SK-N-SH (cell line): Measurements from ENCODE around the gene RNF113A. TPM values are rescaled to one million over a fixed set of nuclear protein-coding genes. Genes with fewer than 3 reads are reported as not detected.

Experiments used
- CTCF ChIA-PET: fragments of 300-600, 350-600 bp; formaldehyde crosslinking; extraction: SDS; loops from one replicate; lab custom pipeline; 2021; lab: Yijun Ruan, JAX
- POLR2A ChIA-PET: fragments of 350-600 bp; sonication (Branson Sonifier 250); formaldehyde crosslinking; extraction: SDS; loops from one replicate; lab custom pipeline; 2020; ENCODE audit warnings: antibody characterized with exemption, inconsistent platforms; lab: Yijun Ruan, JAX
- DNase-seq: peaks from one replicate; pipeline ENCODE4 v3.0.0; 2012
- H2AFZ ChIP-seq: fragments of 200-600 bp; sonication (generic); 2 replicates; pipeline ENCODE4 v1.8.1; 2016; ENCODE audit warnings: antibody characterized with exemption, mild to moderate bottlenecking, low read depth
- H3F3A ChIP-seq: fragments of 200-600 bp; sonication (generic); replicated peaks from 2 replicates; pipeline ENCODE3; 2016; ENCODE audit warnings: antibody characterized with exemption, mild to moderate bottlenecking; ENCODE audit not compliant: insufficient read depth
- H3K27ac ChIP-seq, 2 experiments: fragments of 200-500 bp in 1 of 2; fragments of 200-600 bp in 1 of 2; sonication (Bioruptor generic) in 1 of 2; sonication (generic), shearing (Covaris generic) in 1 of 2; 2 replicates each; pipeline versions ENCODE4 v1.5.1 to v1.6.1; 2014 to 2016; ENCODE audit warnings: low read depth in 2 of 2, inconsistent platforms in 1 of 2, low read length in 1 of 2, mild to moderate bottlenecking in 1 of 2, mixed read lengths in 1 of 2
- H3K27me3 ChIP-seq: fragments of 200-600 bp; sonication (generic), shearing (Covaris generic); 2 replicates; pipeline ENCODE4 v1.6.1; 2016; ENCODE audit warnings: mixed run types; ENCODE audit not compliant: insufficient read depth
- H3K36me3 ChIP-seq, 2 experiments: fragments of 200-500 bp in 1 of 2; fragments of 200-600 bp in 1 of 2; sonication (Bioruptor generic) in 1 of 2; sonication (generic) in 1 of 2; replicated peaks in 1 of 2; 2 replicates each; pipeline versions ENCODE3 to v1.5.1; 2014 to 2016; ENCODE audit warnings: low read length in 1 of 2, mild to moderate bottlenecking in 1 of 2; ENCODE audit not compliant: insufficient read depth in 2 of 2, control insufficient read depth in 1 of 2
- H3K4me1 ChIP-seq, 2 experiments: fragments of 200-500 bp in 1 of 2; fragments of 200-600 bp in 1 of 2; sonication (Bioruptor generic) in 1 of 2; sonication (generic), shearing (Covaris generic) in 1 of 2; 2 replicates each; pipeline versions ENCODE4 v1.5.1 to v1.6.1; 2014 to 2016; ENCODE audit warnings: low read depth in 1 of 2, low read length in 1 of 2, mixed run types in 1 of 2; ENCODE audit not compliant: insufficient read depth in 2 of 2, control insufficient read depth in 1 of 2
- H3K4me2 ChIP-seq: fragments of 200-600 bp; sonication (generic), shearing (Covaris generic); 2 replicates; pipeline ENCODE4 v1.6.1; 2017; ENCODE audit warnings: mixed run types
- H3K4me3 ChIP-seq, 2 experiments: fragments of 200-500 bp in 1 of 2; fragments of 200-600 bp in 1 of 2; sonication (Bioruptor generic) in 1 of 2; sonication (generic), shearing (Covaris generic) in 1 of 2; 2 replicates each; pipeline versions ENCODE4 v1.5.1 to v1.8.1; 2014 to 2016; ENCODE audit warnings: low read depth in 2 of 2, inconsistent platforms in 1 of 2, low read length in 1 of 2, mild to moderate bottlenecking in 1 of 2, mixed read lengths in 1 of 2, moderate library complexity in 1 of 2
- H3K79me2 ChIP-seq: fragments of 200-600 bp; sonication (generic); 2 replicates; pipeline ENCODE4 v1.8.1; 2017; ENCODE audit warnings: mild to moderate bottlenecking; ENCODE audit not compliant: insufficient read depth
- H3K9ac ChIP-seq: fragments of 200-600 bp; sonication (generic); 2 replicates; pipeline ENCODE4 v1.6.1; 2017; ENCODE audit warnings: mixed run types
- H3K9me2 ChIP-seq: fragments of 200-600 bp; sonication (generic); 2 replicates; pipeline ENCODE4 v1.6.1; 2017; ENCODE audit warnings: mixed run types
- H3K9me3 ChIP-seq: fragments of 200-600 bp; sonication (generic); 2 replicates; pipeline ENCODE4 v1.6.1; 2017; ENCODE audit warnings: mixed run types, mild to moderate bottlenecking, moderate library complexity
- H4K20me1 ChIP-seq: fragments of 200-600 bp; sonication (generic); 2 replicates; pipeline ENCODE4 v1.6.1; 2017; ENCODE audit warnings: mild to moderate bottlenecking, mixed run types; ENCODE audit not compliant: insufficient read depth
- CHD2 ChIP-seq: fragments of 150-350 bp; IDR thresholded peaks from 2 replicates; pipeline ENCODE4 v1.6.1; 2018; ENCODE audit warnings: low read length; ENCODE audit not compliant: partially characterized antibody
- ELF1 ChIP-seq: IDR thresholded peaks from 2 replicates; pipeline ENCODE4 v1.4.0; 2012
- EP300 ChIP-seq, 2 experiments: IDR thresholded peaks; 2 replicates each; pipeline versions ENCODE4 v1.4.0 to v1.6.1; 2012; ENCODE audit warnings: borderline replicate concordance in 1 of 2, low read depth in 1 of 2, low read length in 1 of 2
- EZH2phosphoT487 ChIP-seq: fragments of 200-600 bp; sonication (generic); IDR thresholded peaks from 2 replicates; pipeline ENCODE4 v1.6.1; 2017; ENCODE audit warnings: low read depth, mixed run types, mild to moderate bottlenecking, antibody characterized with exemption, moderate library complexity, borderline replicate concordance
- FOSL2 ChIP-seq: IDR thresholded peaks from 2 replicates; pipeline ENCODE4 v1.4.0; 2012; ENCODE audit warnings: low read depth, mild to moderate bottlenecking, moderate library complexity, borderline replicate concordance
- FOXM1 ChIP-seq: IDR thresholded peaks from 2 replicates; pipeline ENCODE4 v1.4.0; 2012; ENCODE audit warnings: low read depth, mild to moderate bottlenecking
- GABPA ChIP-seq: IDR thresholded peaks from 2 replicates; pipeline ENCODE4 v1.4.0; 2012; ENCODE audit warnings: low read depth, mild to moderate bottlenecking
- GATA2 ChIP-seq: sonication (generic); formaldehyde crosslinking; IDR thresholded peaks from 2 replicates; pipeline ENCODE4 v1.5.0; 2020; ENCODE audit warnings: mild to moderate bottlenecking, missing genetic modification reagents
- JUND ChIP-seq: IDR thresholded peaks from 2 replicates; pipeline ENCODE4 v1.4.0; 2012
- MEF2A ChIP-seq: IDR thresholded peaks from 2 replicates; pipeline ENCODE4 v1.4.0; 2012; ENCODE audit warnings: low read depth, borderline replicate concordance
- MXI1 ChIP-seq: IDR thresholded peaks from 2 replicates; pipeline ENCODE4 v1.6.1; 2012; ENCODE audit warnings: mild to moderate bottlenecking, low read depth, low read length, improper control_type of control experiment
- NFIC ChIP-seq: IDR thresholded peaks from 2 replicates; pipeline ENCODE4 v1.4.0; 2012; ENCODE audit warnings: borderline replicate concordance
- RCOR1 ChIP-seq: fragments of 150-350 bp; IDR thresholded peaks from 2 replicates; pipeline ENCODE4 v1.6.1; 2017; ENCODE audit warnings: antibody characterized with exemption, low read length
- RFX5 ChIP-seq: IDR thresholded peaks from 2 replicates; pipeline ENCODE4 v1.6.1; 2012; ENCODE audit warnings: mild to moderate bottlenecking, improper control_type of control experiment, low read length
- RXRA ChIP-seq: IDR thresholded peaks from 2 replicates; pipeline ENCODE4 v1.4.0; 2012; ENCODE audit warnings: low read depth, mild to moderate bottlenecking, borderline replicate concordance
- SMC3 ChIP-seq: IDR thresholded peaks from 2 replicates; pipeline ENCODE4 v1.6.1; 2012; ENCODE audit warnings: low read depth, low read length, improper control_type of control experiment
- TCF12 ChIP-seq: IDR thresholded peaks from 2 replicates; pipeline ENCODE4 v1.4.0; 2012
- TEAD4 ChIP-seq: IDR thresholded peaks from 2 replicates; pipeline ENCODE4 v1.4.0; 2012; ENCODE audit warnings: mild to moderate bottlenecking, borderline replicate concordance; ENCODE audit not compliant: insufficient read depth
- WGBS: methylation state at CpG from one replicate; pipeline ENCODE4 v1.1.6; 2017; ENCODE audit warnings: low lambda C conversion rate; 5-methylcytosine and 5-hydroxymethylcytosine counted together
- polyA plus RNA-seq, 3 experiments: library from polyadenylated mRNA; depleted of rRNA; stranded (reverse); fragments of >200 nt; gene quantifications; 2 replicates each; pipeline ENCODE4 v1.2.3, GENCODE V29; 2012
- TF ChIP-seq, protein P1 (sequence below): fragments of 150-350 bp; IDR thresholded peaks from 2 replicates; pipeline ENCODE4 v1.6.1; 2017; ENCODE audit warnings: antibody characterized with exemption, low read length, low read depth, borderline replicate concordance
- TF ChIP-seq, protein P2 (sequence below): IDR thresholded peaks from 2 replicates; pipeline ENCODE4 v1.4.0; 2012; ENCODE audit warnings: low read depth, borderline replicate concordance
- TF ChIP-seq, protein P3 (sequence below): IDR thresholded peaks from 2 replicates; pipeline ENCODE4 v1.4.0; 2012; ENCODE audit warnings: low read depth, borderline replicate concordance
- TF ChIP-seq, protein P4 (sequence below): fragments of 150-350 bp; IDR thresholded peaks from 2 replicates; pipeline ENCODE4 v1.6.1; 2016; ENCODE audit warnings: mild to moderate bottlenecking, low read depth, low read length

The RNF113A gene
- polyA plus RNA-seq, 1 of the 3 experiments (the other 2 are of a cell fraction): 14.8 TPM

DNA sequence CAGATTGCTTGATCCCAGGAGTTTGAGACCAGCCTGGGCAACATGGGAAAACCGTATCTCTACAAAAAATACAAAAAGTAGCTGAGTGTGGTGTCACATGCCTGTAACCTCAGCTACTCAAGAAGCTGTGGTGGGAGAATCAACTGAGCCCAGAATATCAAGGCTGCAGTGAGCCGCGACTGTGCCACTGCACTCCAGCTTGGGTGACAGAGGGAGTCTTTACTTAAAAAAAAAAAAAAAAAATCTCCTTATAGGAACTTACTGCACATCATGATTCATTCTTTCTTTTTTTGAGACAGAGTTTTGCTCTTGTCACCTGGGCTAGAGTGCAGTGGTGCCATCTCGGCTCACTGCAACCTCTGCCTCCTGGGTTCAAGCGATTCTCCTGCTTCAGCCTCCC is 43.1 kb downstream of the RNF113A start:
- ChIA-PET POLR2A (no interaction called here), CTCF (no interaction called here)
- H3F3A ChIP-seq: no peaks in the 10 kb centered on the region
- TF ChIP-seq MXI1 (no peak), TCF12 (no peak), JUND (no peak), GABPA (no peak), NFIC (no peak), RCOR1 (no peak), RFX5 (no peak), EP300 (IDR thresholded peaks at IDR 0.05; ENCODE audit: borderline replicate concordance in 1 of 2, low read depth in 1 of 2, low read length in 1 of 2) (no peak), FOXM1 (no peak), RXRA (no peak), EZH2phosphoT487 (no peak), CHD2 (no peak)
- TF ChIP-seq, protein P1, sequence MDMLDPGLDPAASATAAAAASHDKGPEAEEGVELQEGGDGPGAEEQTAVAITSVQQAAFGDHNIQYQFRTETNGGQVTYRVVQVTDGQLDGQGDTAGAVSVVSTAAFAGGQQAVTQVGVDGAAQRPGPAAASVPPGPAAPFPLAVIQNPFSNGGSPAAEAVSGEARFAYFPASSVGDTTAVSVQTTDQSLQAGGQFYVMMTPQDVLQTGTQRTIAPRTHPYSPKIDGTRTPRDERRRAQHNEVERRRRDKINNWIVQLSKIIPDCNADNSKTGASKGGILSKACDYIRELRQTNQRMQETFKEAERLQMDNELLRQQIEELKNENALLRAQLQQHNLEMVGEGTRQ: no peak
- TF ChIP-seq, protein P2, sequence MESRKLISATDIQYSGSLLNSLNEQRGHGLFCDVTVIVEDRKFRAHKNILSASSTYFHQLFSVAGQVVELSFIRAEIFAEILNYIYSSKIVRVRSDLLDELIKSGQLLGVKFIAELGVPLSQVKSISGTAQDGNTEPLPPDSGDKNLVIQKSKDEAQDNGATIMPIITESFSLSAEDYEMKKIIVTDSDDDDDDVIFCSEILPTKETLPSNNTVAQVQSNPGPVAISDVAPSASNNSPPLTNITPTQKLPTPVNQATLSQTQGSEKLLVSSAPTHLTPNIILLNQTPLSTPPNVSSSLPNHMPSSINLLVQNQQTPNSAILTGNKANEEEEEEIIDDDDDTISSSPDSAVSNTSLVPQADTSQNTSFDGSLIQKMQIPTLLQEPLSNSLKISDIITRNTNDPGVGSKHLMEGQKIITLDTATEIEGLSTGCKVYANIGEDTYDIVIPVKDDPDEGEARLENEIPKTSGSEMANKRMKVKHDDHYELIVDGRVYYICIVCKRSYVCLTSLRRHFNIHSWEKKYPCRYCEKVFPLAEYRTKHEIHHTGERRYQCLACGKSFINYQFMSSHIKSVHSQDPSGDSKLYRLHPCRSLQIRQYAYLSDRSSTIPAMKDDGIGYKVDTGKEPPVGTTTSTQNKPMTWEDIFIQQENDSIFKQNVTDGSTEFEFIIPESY: no peak
- H3K27ac ChIP-seq: no peak overlapping the region
- H3K4me2 ChIP-seq: no peak overlapping the region
- no peaks in the 10 kb centered on the region for H3K9me3 ChIP-seq
- no peaks in the 10 kb centered on the region for H3K4me1 ChIP-seq
- WGBS: 92% methylated on average over 5 of the region's 5 CpGs
- DNase-seq: no peak
- no peaks in the 10 kb centered on the region for H3K79me2 ChIP-seq
- H2AFZ ChIP-seq: no peak overlapping the region
- no peak overlapping the region for H3K9ac ChIP-seq
- H3K4me3 ChIP-seq: no peak overlapping the region
- peaks cover 8 to 10% of the 10 kb centered on the region in 2 experiments for H3K36me3 ChIP-seq
- no peaks in the 10 kb centered on the region; the same call in 1 of the 2 replicates for H3K27me3 ChIP-seq
- no peaks in the 10 kb centered on the region for H4K20me1 ChIP-seq
- no peaks in the 10 kb centered on the region for H3K9me2 ChIP-seq

DNA sequence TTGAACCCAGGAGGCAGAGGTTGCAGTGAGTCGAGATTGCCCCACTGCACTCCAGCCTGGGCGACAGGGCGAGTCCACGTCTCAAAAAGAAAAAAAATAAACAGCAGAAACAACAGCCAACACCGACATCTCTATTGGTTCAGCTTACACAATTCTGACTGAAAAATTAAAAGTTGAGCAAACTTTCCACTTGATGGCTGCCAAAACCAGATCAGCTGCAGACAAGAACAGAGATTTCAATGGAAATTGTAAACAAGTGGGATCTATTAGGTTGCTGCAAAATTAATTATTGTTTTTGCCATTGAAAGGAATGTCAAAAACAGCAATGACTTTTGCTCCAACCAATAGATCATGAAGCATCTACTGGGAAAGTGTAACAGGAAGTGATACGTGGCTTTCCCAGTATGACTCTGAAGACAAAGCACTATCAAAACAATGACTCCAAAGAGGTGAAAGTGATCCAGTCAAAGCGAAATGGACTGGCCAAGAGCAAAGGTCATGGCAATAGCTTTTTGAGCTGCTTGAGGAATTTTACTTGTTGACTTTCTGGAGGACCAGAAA is 45.1 kb downstream of the RNF113A start:
- Histone ChIP-seq H3K9ac (no peak overlapping the region), H3K4me2 (no peak overlapping the region), H3K9me2 (no peaks in the 10 kb centered on the region), H3K4me3 (no peak overlapping the region), H4K20me1 (no peaks in the 10 kb centered on the region), H3K9me3 (no peaks in the 10 kb centered on the region), H3F3A (no peaks in the 10 kb centered on the region), H3K79me2 (no peaks in the 10 kb centered on the region), H3K4me1 (no peaks in the 10 kb centered on the region), H3K27me3 (no peaks in the 10 kb centered on the region; the same call in 1 of the 2 replicates), H3K36me3 (peaks cover 3% of the 10 kb centered on the region in 2 experiments), H2AFZ (no peak overlapping the region), H3K27ac (no peak overlapping the region)
- POLR2A ChIA-PET: no interaction called here
- CTCF ChIA-PET: interaction anchor here (0.8 kb wide), 1 partner anchor 28 kb away, joined by 3 read pairs; no protein-coding TSS in a partner anchor
- 63% methylated on average over 7 of the region's 7 CpGs for WGBS
- DNase-seq: no peak
- TF ChIP-seq TEAD4 (no peak), NFIC (no peak), GATA2 (CRISPR knock-in tag) (no peak), RCOR1 (no peak), EP300 (IDR thresholded peaks at IDR 0.05; ENCODE audit: borderline replicate concordance in 1 of 2, low read depth in 1 of 2, low read length in 1 of 2) (no peak), SMC3 (no peak), FOSL2 (no peak), TCF12 (no peak), MEF2A (no peak), ELF1 (no peak), JUND (no peak)
- TF ChIP-seq, protein P1: no peak
- TF ChIP-seq, protein P3, sequence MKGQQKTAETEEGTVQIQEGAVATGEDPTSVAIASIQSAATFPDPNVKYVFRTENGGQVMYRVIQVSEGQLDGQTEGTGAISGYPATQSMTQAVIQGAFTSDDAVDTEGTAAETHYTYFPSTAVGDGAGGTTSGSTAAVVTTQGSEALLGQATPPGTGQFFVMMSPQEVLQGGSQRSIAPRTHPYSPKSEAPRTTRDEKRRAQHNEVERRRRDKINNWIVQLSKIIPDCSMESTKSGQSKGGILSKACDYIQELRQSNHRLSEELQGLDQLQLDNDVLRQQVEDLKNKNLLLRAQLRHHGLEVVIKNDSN: no peak
- TF ChIP-seq, protein P4, sequence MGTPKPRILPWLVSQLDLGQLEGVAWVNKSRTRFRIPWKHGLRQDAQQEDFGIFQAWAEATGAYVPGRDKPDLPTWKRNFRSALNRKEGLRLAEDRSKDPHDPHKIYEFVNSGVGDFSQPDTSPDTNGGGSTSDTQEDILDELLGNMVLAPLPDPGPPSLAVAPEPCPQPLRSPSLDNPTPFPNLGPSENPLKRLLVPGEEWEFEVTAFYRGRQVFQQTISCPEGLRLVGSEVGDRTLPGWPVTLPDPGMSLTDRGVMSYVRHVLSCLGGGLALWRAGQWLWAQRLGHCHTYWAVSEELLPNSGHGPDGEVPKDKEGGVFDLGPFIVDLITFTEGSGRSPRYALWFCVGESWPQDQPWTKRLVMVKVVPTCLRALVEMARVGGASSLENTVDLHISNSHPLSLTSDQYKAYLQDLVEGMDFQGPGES: no peak
